Esophagus muscularis mucosa (tissue), 3 donors: ENCODE results near the gene NCF4.

Experiments
- EP300 ChIP-seq: sonication (generic); formaldehyde crosslinking; IDR thresholded peaks from one replicate; pipeline ENCODE4 v1.6.1; 2017; ENCODE audit warnings: antibody characterized with exemption
- TF ChIP-seq, protein P1 (sequence below), 3 experiments: fragments of 200-600 bp in 2 of 3; fragments of 450-650 bp in 1 of 3; sonication (generic) in 2 of 3; IDR thresholded peaks; one replicate each; pipeline ENCODE4 v1.5.1; 2017 to 2019; ENCODE audit warnings: antibody characterized with exemption in 3 of 3, mild to moderate bottlenecking in 2 of 3, moderate library complexity in 1 of 3

DNA sequence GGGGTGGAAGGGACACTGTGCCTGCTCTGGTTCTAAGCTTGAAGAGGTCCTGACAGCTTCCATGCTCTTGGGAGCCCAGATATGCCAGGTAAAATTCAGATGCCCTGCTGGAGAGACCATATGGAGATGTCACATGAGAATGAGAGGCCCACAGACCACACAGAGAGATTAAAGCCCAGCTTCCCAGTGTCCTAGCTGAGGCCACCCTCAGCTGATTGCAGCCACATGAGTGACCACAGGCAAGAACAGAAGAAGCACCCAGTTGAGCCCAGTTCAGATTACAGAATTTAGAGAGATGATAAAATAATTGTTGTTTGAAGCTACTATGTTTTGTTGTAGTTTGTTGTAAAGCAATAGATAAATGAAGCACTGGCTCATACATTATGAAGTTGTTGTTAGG is 29.6 kb upstream of the NCF4 start:
- TF ChIP-seq, protein P1, sequence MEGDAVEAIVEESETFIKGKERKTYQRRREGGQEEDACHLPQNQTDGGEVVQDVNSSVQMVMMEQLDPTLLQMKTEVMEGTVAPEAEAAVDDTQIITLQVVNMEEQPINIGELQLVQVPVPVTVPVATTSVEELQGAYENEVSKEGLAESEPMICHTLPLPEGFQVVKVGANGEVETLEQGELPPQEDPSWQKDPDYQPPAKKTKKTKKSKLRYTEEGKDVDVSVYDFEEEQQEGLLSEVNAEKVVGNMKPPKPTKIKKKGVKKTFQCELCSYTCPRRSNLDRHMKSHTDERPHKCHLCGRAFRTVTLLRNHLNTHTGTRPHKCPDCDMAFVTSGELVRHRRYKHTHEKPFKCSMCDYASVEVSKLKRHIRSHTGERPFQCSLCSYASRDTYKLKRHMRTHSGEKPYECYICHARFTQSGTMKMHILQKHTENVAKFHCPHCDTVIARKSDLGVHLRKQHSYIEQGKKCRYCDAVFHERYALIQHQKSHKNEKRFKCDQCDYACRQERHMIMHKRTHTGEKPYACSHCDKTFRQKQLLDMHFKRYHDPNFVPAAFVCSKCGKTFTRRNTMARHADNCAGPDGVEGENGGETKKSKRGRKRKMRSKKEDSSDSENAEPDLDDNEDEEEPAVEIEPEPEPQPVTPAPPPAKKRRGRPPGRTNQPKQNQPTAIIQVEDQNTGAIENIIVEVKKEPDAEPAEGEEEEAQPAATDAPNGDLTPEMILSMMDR (IDR thresholded peaks at IDR 0.05): no peak
- no peak for TF ChIP-seq EP300
